Stimulated activated CD8-positive, alpha-beta memory T cell treated with anti-CD3 and anti-CD28 coated beads, Interleukin-4, amount 100 ng/mL, for 4 hours (primary cell): ENCODE measurements around the gene DYTN.

Source experiments
- DNase-seq, 2 donors: peaks; one replicate each; pipeline ENCODE4 v3.0.0-alpha.2; 2020; ENCODE audit warnings: low read depth in 2 of 2, low spot score in 1 of 2

DYTN gene

GRCh38 chr2:206615417-206616089 is 102.6 kb downstream of the DYTN start:
- no peak for DNase-seq

GRCh38 chr2:206614811-206615210 is 103.4 kb downstream of the DYTN start:
- DNase-seq, result no peak

GRCh38 chr2:206611736-206612135 is 106.5 kb downstream of the DYTN start:
- DNase-seq, result no peak

- DNase-seq, result no peak
These were observed 107.0 kb downstream of the DYTN start for GRCh38 chr2:206611191-206611590.

GRCh38 chr2:206610451-206610850 is 107.7 kb downstream of the DYTN start:
- no peak for DNase-seq

GRCh38 chr2:206603243-206603642 is 115.0 kb downstream of the DYTN start:
- DNase-seq, result no peak
